ENCODE measurements around the gene GAD1.

GRCh38 chr2:170843656-170844055 is 27.0 kb downstream of the GAD1 start:
- no peak for TF ChIP-seq GATA2 (IDR thresholded peaks at IDR 0.05; ENCODE audit: low read depth, low read length)
- no peak for TF ChIP-seq GATA3 (IDR thresholded peaks at IDR 0.05; ENCODE audit: low read depth, low read length)
